Endothelial cell of umbilical vein (primary cell): ENCODE results near the gene NUTF2. TPM values are rescaled to one million over a fixed set of nuclear protein-coding genes. Genes with fewer than 3 reads are reported as not detected.

Experiments used
- BruUV-seq: library from RNA; stranded (reverse); fragments of 400-500 nt; replicated peaks from 2 replicates; lab custom pipeline; 2021; lab: Mats Ljungman, UMichigan
- CTCF ChIA-PET: fragments of 300-600, 350-600 bp; sonication (Branson Sonifier 250); formaldehyde crosslinking; loops from one replicate; lab custom pipeline; 2021; ENCODE audit warnings: antibody characterized with exemption, inconsistent platforms; lab: Charles Lee
- POLR2A ChIA-PET: fragments of 300-600, 350-600 bp; sonication (Branson Sonifier 250); formaldehyde crosslinking; loops from one replicate; lab custom pipeline; 2021; ENCODE audit warnings: antibody characterized with exemption, inconsistent platforms; lab: Charles Lee
- DNase-seq: peaks from one replicate; pipeline ENCODE4 v3.0.0-alpha.2; 2011; ENCODE audit warnings: low read depth, low spot score
- FAIRE-seq: peaks from 2 replicates; lab custom pipeline; 2011; peaks lifted over from hg19 to GRCh38; lab: Jason Lieb, UNC
- H2AFZ ChIP-seq: 2 replicates; pipeline ENCODE4 v1.6.0; 2012; ENCODE audit warnings: low read depth, low read length, control low read depth, inconsistent platforms
- H3K27ac ChIP-seq: 2 replicates; pipeline ENCODE4 v1.5.1; 2011; ENCODE audit warnings: low read depth, mild to moderate bottlenecking, control low read depth, low read length, moderate library complexity; ENCODE audit not compliant: insufficient read depth
- H3K27me3 ChIP-seq, 2 experiments: 2 replicates each; pipeline versions ENCODE4 v1.6.0 to v1.6.1; 2011; ENCODE audit warnings: low read length in 2 of 2, mixed read lengths in 1 of 2; ENCODE audit not compliant: control insufficient read depth in 2 of 2, insufficient read depth in 2 of 2
- H3K36me3 ChIP-seq, 2 experiments: 2 replicates in 1 of 2; 3 replicates in 1 of 2; pipeline ENCODE4 v1.5.1; 2011; ENCODE audit warnings: low read length in 2 of 2, mild to moderate bottlenecking in 1 of 2, moderate library complexity in 1 of 2; ENCODE audit not compliant: control insufficient read depth in 2 of 2, insufficient read depth in 2 of 2; ENCODE audit errors: extremely low read depth in 1 of 2
- H3K4me1 ChIP-seq: 3 replicates; pipeline ENCODE4 v1.5.1; 2011; ENCODE audit warnings: mild to moderate bottlenecking, low read length; ENCODE audit not compliant: control insufficient read depth, insufficient read depth; ENCODE audit errors: extremely low read depth
- H3K4me2 ChIP-seq: 2 replicates; pipeline ENCODE4 v1.6.1; 2011; ENCODE audit warnings: low read length, control low read depth, mixed read lengths; ENCODE audit not compliant: insufficient read depth
- H3K4me3 ChIP-seq, 3 experiments: fragments of 200-600 bp in 1 of 3; sonication (generic), shearing (Covaris generic) in 1 of 3; replicated peaks in 1 of 3; 2 replicates each; pipeline ENCODE4 v1.5.1; 2011 to 2016; ENCODE audit warnings: control low read depth in 3 of 3, low read length in 3 of 3, mild to moderate bottlenecking in 2 of 3, inconsistent platforms in 1 of 3, low read depth in 1 of 3, moderate library complexity in 1 of 3; ENCODE audit not compliant: insufficient read depth in 1 of 3
- H3K79me2 ChIP-seq: 2 replicates; pipeline ENCODE4 v1.6.0; 2012; ENCODE audit warnings: low read length, inconsistent platforms; ENCODE audit not compliant: control insufficient read depth, insufficient read depth
- H3K9ac ChIP-seq: replicated peaks from 2 replicates; pipeline ENCODE3; 2011; ENCODE audit warnings: low read length, control low read depth; ENCODE audit not compliant: insufficient read depth; ENCODE audit errors: extremely low read depth
- H3K9me1 ChIP-seq: replicated peaks from 3 replicates; pipeline ENCODE4 v1.6.0; 2011; ENCODE audit warnings: mild to moderate bottlenecking, low read length; ENCODE audit not compliant: control insufficient read depth, insufficient read depth; ENCODE audit errors: extremely low read depth
- H3K9me3 ChIP-seq: replicated peaks from 2 replicates; pipeline ENCODE4 v1.5.1; 2012; ENCODE audit warnings: low read length, inconsistent platforms; ENCODE audit not compliant: control insufficient read depth, insufficient read depth
- H4K20me1 ChIP-seq: replicated peaks from 2 replicates; pipeline ENCODE3; 2011; ENCODE audit warnings: mild to moderate bottlenecking, low read length; ENCODE audit not compliant: control insufficient read depth, insufficient read depth; ENCODE audit errors: extremely low read depth
- EZH2 ChIP-seq: IDR thresholded peaks from 2 replicates; pipeline ENCODE4 v1.6.1; 2012; ENCODE audit warnings: borderline replicate concordance, low read depth, mild to moderate bottlenecking, moderate library complexity, low read length, inconsistent platforms; ENCODE audit not compliant: severe bottlenecking
- FOS ChIP-seq: IDR thresholded peaks from 2 replicates; pipeline ENCODE4 v1.6.1; 2011; ENCODE audit warnings: mild to moderate bottlenecking, low read length, moderate library complexity, borderline replicate concordance; ENCODE audit not compliant: insufficient read depth
- GATA2 ChIP-seq: IDR thresholded peaks from 2 replicates; pipeline ENCODE4 v1.7.0; 2011; ENCODE audit warnings: low read depth, mild to moderate bottlenecking, moderate library complexity, mixed read lengths, low read length; ENCODE audit not compliant: insufficient read length, insufficient read depth
- JUN ChIP-seq: IDR thresholded peaks from 2 replicates; pipeline ENCODE4 v1.6.1; 2011; ENCODE audit warnings: borderline replicate concordance, low read depth; ENCODE audit not compliant: insufficient read length, insufficient read depth
- MYC ChIP-seq: IDR thresholded peaks from one replicate; pipeline ENCODE4 v1.6.1; 2011; ENCODE audit warnings: mild to moderate bottlenecking, low read depth, low read length
- POLR2A ChIP-seq: IDR thresholded peaks from 2 replicates; pipeline ENCODE4 v1.6.1; 2012; ENCODE audit warnings: low read depth, mild to moderate bottlenecking, control low read depth, low read length
- POLR2AphosphoS5 ChIP-seq: IDR thresholded peaks from 2 replicates; pipeline ENCODE4 v1.6.1; 2012; ENCODE audit warnings: low read depth, mild to moderate bottlenecking, control low read depth, low read length, moderate library complexity; ENCODE audit not compliant: insufficient read depth
- dilution Hi-C: fragments of 300-500 bp; cut with MboI; formaldehyde crosslinking; loops from one replicate; pipeline ENCODE4 v1.15.0; 2019; ENCODE audit warnings: low sequenced_read_pairs; ENCODE audit not compliant: extremely low pct_ligation_motif_present
- intact Hi-C: fragments of 100-400 bp; cut with micrococcal nuclease; formaldehyde crosslinking; loops from one replicate; pipeline ENCODE4 v1.10.0; 2022
- polyA plus RNA-seq, 4 experiments: library from polyadenylated mRNA; depleted of rRNA in 3 of 4; stranded (reverse) in 3 of 4; unstranded in 1 of 4; fragments of >200 nt; gene quantifications; 2 replicates each; pipeline versions ENCODE4 v1.2.1 to v1.2.3, GENCODE V29; 2011 to 2012; ENCODE audit warnings: missing spikeins in 1 of 4
- total RNA-seq: library from RNA; stranded (reverse); gene quantifications from 2 replicates; pipeline ENCODE4 v1.2.3, GENCODE V29; 2021
- TF ChIP-seq, protein P1 (sequence below), 2 donors: IDR thresholded peaks; 1 replicate in 1 of 2; 2 replicates in 1 of 2; pipeline ENCODE4 v1.5.1; 2011; ENCODE audit warnings: low read length in 2 of 2, mild to moderate bottlenecking in 2 of 2, moderate library complexity in 2 of 2, control low read depth in 1 of 2, inconsistent platforms in 1 of 2, low read depth in 1 of 2; ENCODE audit not compliant: insufficient read depth in 1 of 2; ENCODE audit errors: extremely low read depth in 1 of 2
- TF ChIP-seq, protein P2 (sequence below): IDR thresholded peaks from 2 replicates; pipeline ENCODE4 v1.6.1; 2011; ENCODE audit not compliant: insufficient read depth, insufficient read length

NUTF2 gene
- total and polyA plus RNA-seq, 2 donors (not counting 3 experiments of a cell fraction or from before 2014, with no cell fraction given): 208 to 273 TPM

DNA sequence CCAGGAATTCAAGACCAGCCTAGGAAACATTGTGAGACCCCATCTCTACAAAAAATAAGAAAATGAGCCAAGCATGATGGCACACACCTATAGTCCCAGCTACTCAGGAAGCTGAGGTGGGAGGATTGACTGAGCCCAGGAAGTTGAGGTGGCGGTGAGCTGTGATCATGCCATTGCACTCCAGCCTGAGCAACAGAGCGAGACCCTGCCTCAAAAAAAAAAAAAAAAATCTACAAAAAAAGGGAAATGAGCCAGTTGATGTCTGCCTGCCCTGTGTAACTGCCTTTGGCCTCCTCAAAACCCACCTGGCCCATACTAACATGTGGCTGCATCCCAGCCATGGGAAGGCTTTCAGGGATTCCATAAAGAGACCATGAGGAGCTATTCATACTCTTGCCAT is 44.9 kb upstream of the NUTF2 start:
- intact Hi-C loops: loop anchor here (10.0 kb wide), 1 partner anchor 277 kb away; the partner anchor contains the start of gene RIPOR1

DNA sequence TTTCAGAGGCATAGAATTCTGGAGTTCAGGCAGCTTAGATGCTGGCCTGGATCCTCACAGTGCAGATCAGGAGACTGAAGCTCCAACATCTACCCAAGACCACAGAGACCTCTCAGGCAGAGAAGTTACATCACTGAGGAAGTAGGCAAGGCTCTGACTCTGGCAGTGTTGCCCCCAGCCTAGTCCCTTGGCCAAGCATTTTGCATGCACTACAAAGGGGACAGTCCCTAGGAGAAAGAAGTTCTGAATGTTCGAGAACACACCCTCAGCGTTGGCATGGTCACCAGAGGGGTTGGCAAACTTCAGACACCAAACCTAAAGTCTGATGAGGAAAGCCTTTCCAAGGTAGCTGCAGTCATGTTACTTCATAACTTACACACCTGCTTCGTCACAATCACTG is 42.8 kb upstream of the NUTF2 start:
- dilution Hi-C loops (no loop called here), intact Hi-C loops (loop anchor here (10.0 kb wide), 1 partner anchor 279 kb away; the partner anchor contains the start of gene RIPOR1)
- Histone ChIP-seq H3K79me2 (peaks cover 50% of the 10 kb centered on the region), H2AFZ (no peak overlapping the region), H3K4me2 (no peak overlapping the region), H3K27me3 (no peaks in the 10 kb centered on the region), H4K20me1 (no peaks in the 10 kb centered on the region), H3K27ac (no peak overlapping the region), H3K9me3 (no peaks in the 10 kb centered on the region), H3K9me1 (no peaks in the 10 kb centered on the region), H3K9ac (no peak overlapping the region), H3K4me1 (peaks cover 11% of the 10 kb centered on the region), H3K36me3 (peaks cover 0 to 9% of the 10 kb centered on the region in 2 experiments), H3K4me3 (no peak overlapping the region)
- ChIA-PET CTCF (interaction anchor here (1.4 kb wide), 1 partner anchor 13 kb away, joined by 6 read pairs; no protein-coding TSS in a partner anchor), POLR2A (no interaction called here)
- BruUV-seq: no TSS peak
- FAIRE-seq (no peak), DNase-seq (no peak)
- TF ChIP-seq MYC: no peak
- TF ChIP-seq POLR2AphosphoS5: no peak
- no peak for TF ChIP-seq GATA2
- TF ChIP-seq POLR2A: no peak
- no peak for TF ChIP-seq FOS
- TF ChIP-seq, protein P1, sequence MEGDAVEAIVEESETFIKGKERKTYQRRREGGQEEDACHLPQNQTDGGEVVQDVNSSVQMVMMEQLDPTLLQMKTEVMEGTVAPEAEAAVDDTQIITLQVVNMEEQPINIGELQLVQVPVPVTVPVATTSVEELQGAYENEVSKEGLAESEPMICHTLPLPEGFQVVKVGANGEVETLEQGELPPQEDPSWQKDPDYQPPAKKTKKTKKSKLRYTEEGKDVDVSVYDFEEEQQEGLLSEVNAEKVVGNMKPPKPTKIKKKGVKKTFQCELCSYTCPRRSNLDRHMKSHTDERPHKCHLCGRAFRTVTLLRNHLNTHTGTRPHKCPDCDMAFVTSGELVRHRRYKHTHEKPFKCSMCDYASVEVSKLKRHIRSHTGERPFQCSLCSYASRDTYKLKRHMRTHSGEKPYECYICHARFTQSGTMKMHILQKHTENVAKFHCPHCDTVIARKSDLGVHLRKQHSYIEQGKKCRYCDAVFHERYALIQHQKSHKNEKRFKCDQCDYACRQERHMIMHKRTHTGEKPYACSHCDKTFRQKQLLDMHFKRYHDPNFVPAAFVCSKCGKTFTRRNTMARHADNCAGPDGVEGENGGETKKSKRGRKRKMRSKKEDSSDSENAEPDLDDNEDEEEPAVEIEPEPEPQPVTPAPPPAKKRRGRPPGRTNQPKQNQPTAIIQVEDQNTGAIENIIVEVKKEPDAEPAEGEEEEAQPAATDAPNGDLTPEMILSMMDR (IDR thresholded peaks at IDR 0.05; ENCODE audit: extremely low read depth in 1 of 2, insufficient read depth in 1 of 2, low read depth in 1 of 2, low read length in 2 of 2): no peak
- TF ChIP-seq, protein P2, sequence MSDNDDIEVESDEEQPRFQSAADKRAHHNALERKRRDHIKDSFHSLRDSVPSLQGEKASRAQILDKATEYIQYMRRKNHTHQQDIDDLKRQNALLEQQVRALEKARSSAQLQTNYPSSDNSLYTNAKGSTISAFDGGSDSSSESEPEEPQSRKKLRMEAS: no peak
- TF ChIP-seq EZH2: no peak
- no peak for TF ChIP-seq JUN

More for the DNA sequence above, 44.9 kb upstream of the NUTF2 start:
- Histone ChIP-seq H3K27me3 (no peaks in the 10 kb centered on the region), H3K9ac (no peak overlapping the region), H3K79me2 (peaks cover 60% of the 10 kb centered on the region), H3K4me1 (peaks cover 11% of the 10 kb centered on the region), H3K4me3 (no peak overlapping the region), H3K4me2 (no peak overlapping the region), H3K9me3 (no peaks in the 10 kb centered on the region), H4K20me1 (no peaks in the 10 kb centered on the region), H3K36me3 (peaks cover 0 to 15% of the 10 kb centered on the region in 2 experiments), H3K9me1 (no peaks in the 10 kb centered on the region), H3K27ac (no peak overlapping the region), H2AFZ (no peak overlapping the region)
- dilution Hi-C loops: no loop called here
- DNase-seq (no peak), FAIRE-seq (no peak)
- CTCF ChIA-PET: interaction anchor here (1.0 to 1.3 kb wide), 2 partner anchors 15 to 125 kb away, joined by 5 to 6 read pairs; no protein-coding TSS in a partner anchor
- TF ChIP-seq POLR2A (no peak), POLR2AphosphoS5 (no peak), MYC (no peak)
- POLR2A ChIA-PET: no interaction called here
- no TSS peak for BruUV-seq
